GM12892 (cell line): ENCODE results near the gene GTF3C1.

Experiments used
- POLR2A ChIP-seq: IDR thresholded peaks from 2 replicates; pipeline ENCODE4 v1.6.1; 2011; ENCODE audit warnings: low read depth, low read length, control low read depth
- POLR2AphosphoS5 ChIP-seq: IDR thresholded peaks from 2 replicates; pipeline ENCODE4 v1.6.1; 2011; ENCODE audit warnings: low read depth, low read length, control low read depth
- TAF1 ChIP-seq: IDR thresholded peaks from 2 replicates; pipeline ENCODE4 v1.6.1; 2011; ENCODE audit warnings: low read depth, mild to moderate bottlenecking, control low read depth, low read length, borderline replicate concordance

DNA sequence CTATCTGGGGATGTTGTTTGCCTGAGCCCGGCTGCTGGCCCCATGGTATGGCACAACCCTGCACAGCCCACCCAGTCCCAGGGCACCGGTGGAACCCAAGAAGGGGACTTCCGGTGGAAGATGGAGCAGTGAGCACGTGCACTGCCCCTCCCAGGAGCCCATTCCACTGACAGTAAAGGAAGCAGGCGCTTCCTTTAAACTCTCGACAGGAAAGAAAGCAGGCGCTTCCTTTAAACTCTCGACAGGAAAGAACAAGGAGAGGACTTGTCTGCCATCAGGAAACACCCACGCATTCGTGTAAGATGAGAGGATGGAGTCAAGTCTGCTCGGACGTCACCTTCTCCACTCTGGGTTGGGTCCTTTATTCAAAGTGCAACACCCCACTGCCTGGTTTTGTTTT, 94.0 kb downstream of the GTF3C1 start:
- TF ChIP-seq POLR2A (no peak), POLR2AphosphoS5 (no peak), TAF1 (no peak)
